ENCODE data around the gene ATP10A. TPM values are rescaled to one million over a fixed set of nuclear protein-coding genes. Genes with fewer than 3 reads are reported as not detected.

The ATP10A gene
- total and polyA plus RNA-seq, 8 donors: 1.5 to 15.2 (median 3.2) TPM

DNA sequence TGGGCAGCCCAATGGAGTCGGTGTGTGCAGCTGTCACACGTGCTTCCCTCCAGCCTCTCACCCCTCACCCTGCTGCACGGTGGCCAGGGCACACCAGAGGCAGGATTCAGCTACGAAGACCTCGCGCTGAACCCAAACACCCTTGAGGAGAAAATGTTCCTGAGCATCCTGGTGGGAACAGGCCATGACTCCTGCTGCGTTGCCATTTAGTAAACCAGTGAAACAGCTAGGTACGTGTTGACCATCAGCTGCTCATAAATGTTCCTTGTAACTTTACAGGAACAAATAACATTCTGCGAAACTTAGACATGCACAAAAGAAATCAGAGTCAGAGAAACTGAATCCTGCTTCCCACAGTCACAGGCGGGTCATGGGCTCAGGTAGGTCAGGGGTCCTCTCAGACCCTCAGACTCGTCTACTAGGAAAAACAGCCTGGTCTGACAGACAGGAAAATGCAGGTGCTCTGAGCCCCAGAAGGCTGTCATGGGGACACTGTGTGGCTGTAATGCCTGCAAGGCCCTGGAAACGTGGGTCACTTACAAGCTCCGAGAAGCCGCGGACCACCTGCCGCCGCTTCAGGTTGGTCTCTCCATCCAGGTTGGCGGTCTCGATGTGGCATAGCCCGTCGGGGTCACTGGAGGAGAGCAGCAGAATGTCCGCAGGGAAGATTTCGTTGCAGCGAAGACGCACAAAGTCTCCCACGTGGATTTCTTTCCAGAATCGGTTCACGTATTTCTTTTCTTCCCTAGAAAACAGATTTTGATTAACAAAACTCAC, 82.5 kb downstream of the ATP10A start:
- H3K4me3 ChIP-seq: no peak overlapping the region
- TF ChIP-seq EP300 (IDR thresholded peaks at IDR 0.05) (no peak), POLR2AphosphoS5 (IDR thresholded peaks at IDR 0.05) (no peak), CTCF (IDR thresholded peaks at IDR 0.05) (no peak), POLR2A (IDR thresholded peaks at IDR 0.05) (no peak)
- intact Hi-C loops (cut with DNase I; ENCODE audit: low total_unique reads): no loop called here
- H3K4me1 ChIP-seq: peaks cover 0 to 21% (median 10%) of the 10 kb centered on the region in 4 donors
- no peaks in the 10 kb centered on the region for H3K27me3 ChIP-seq
- peaks cover 10 to 16% (median 12%) of the 10 kb centered on the region in 4 donors for H3K36me3 ChIP-seq
- DNase-seq: no peak
- no peaks in the 10 kb centered on the region for H3K9me3 ChIP-seq
- 88 to 95% (median 89%) methylated on average over 27 to 28 of the region's 28 CpGs for WGBS, 5 donors
- no peak overlapping the region for H3K27ac ChIP-seq

DNA sequence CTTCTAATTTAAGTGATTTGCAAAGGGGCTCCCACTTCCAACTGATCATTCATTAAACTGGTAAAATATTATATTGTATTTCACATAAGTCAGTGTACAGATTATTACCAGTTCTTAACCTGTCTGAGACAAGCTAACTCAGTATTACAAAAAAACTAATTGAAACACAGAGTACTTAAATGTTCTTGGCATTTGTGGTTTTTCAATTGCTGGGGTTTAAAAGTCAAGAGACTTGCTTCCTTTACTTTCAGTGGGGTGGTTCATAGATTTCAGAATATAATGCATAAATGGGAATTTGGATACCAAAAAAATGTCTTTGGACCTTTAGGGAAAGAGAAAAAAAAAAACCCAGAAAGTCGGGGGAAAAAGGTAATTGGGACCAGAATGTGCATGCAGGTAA, 85.0 kb downstream of the ATP10A start:
- no peak overlapping the region for H3K27ac ChIP-seq
- 58 to 85% (median 72%) methylated on average over 1 of the region's 1 CpG for WGBS, 5 donors
- intact Hi-C loops (cut with DNase I; ENCODE audit: low total_unique reads): no loop called here
- no peaks in the 10 kb centered on the region for H3K27me3 ChIP-seq
- TF ChIP-seq EP300 (IDR thresholded peaks at IDR 0.05) (no peak), POLR2A (IDR thresholded peaks at IDR 0.05) (no peak), CTCF (IDR thresholded peaks at IDR 0.05) (no peak), POLR2AphosphoS5 (IDR thresholded peaks at IDR 0.05) (no peak)
- peaks cover 0 to 16% (median 9%) of the 10 kb centered on the region in 4 donors for H3K4me1 ChIP-seq
- peaks cover 10 to 16% (median 12%) of the 10 kb centered on the region in 4 donors for H3K36me3 ChIP-seq
- no peaks in the 10 kb centered on the region for H3K9me3 ChIP-seq
- H3K4me3 ChIP-seq: no peak overlapping the region
- no peak for DNase-seq

- 83 to 90% (median 84%) methylated on average over 11 of the region's 11 CpGs for WGBS, 5 donors
- H3K27ac ChIP-seq: no peak overlapping the region
These were observed 86.1 kb downstream of the ATP10A start for GRCh38 chr15:25777037-25777436.

More at GRCh38 chr15:25777037-25777436, 86.1 kb downstream of the ATP10A start:
- DNase-seq: no peak
- no peak for TF ChIP-seq EP300 (IDR thresholded peaks at IDR 0.05)
- no peak for TF ChIP-seq CTCF (IDR thresholded peaks at IDR 0.05)
- no peak for TF ChIP-seq POLR2A (IDR thresholded peaks at IDR 0.05)
- TF ChIP-seq POLR2AphosphoS5 (IDR thresholded peaks at IDR 0.05): no peak
- H3K4me3 ChIP-seq: no peak overlapping the region
- peaks cover 10 to 16% (median 12%) of the 10 kb centered on the region in 4 donors for H3K36me3 ChIP-seq
- intact Hi-C loops (cut with DNase I; ENCODE audit: low total_unique reads): no loop called here
- peaks cover 0 to 16% (median 9%) of the 10 kb centered on the region in 4 donors for H3K4me1 ChIP-seq
- no peaks in the 10 kb centered on the region for H3K9me3 ChIP-seq
- H3K27me3 ChIP-seq: no peaks in the 10 kb centered on the region

Data from stomach (tissue), 9 donors.